ENCODE results near the gene SLC16A3. TPM values are rescaled to one million over a fixed set of nuclear protein-coding genes. Genes with fewer than 3 reads are reported as not detected.
A peak's percentile ranks its signal among the peaks of the same experiment; 100 is the strongest.

Gene SLC16A3
- total and polyA plus RNA-seq, 12 donors = 2.7 to 58.6 (median 32.7) TPM

GRCh38 chr17:82272495-82273326, 43.9 kb downstream of the SLC16A3 start:
- intact Hi-C loops (cut with DNase I) = no loop called here
- Histone ChIP-seq H3K4me3 (peak overlapping the region; percentile 39 to 99 (median 74)), H3K9me3 (replicated peaks in 1 of 3) (no peaks in the 10 kb centered on the region), H3K27me3 (no peaks in the 10 kb centered on the region), H3K4me1 (replicated peaks in 1 of 2) (peaks cover 39 to 60% of the 10 kb centered on the region in 2 donors), H3K27ac (peak overlapping the region; percentile 93 to 100 (median 97)), H3K36me3 (replicated peaks in 1 of 2) (peaks cover 0 to 18% of the 10 kb centered on the region in 2 donors)
- no peak for TF ChIP-seq CTCF (IDR thresholded peaks at IDR 0.05)
- no peak for TF ChIP-seq POLR2A (IDR thresholded peaks at IDR 0.05)
- DNase-seq = peak in 6 of 7 donors; percentile 40 to 71 (median 54)
- WGBS, 4 donors = 0 to 2% (median 0%) methylated on average over 7 to 54 of the region's 57 CpGs

- Histone ChIP-seq H3K27me3 (no peaks in the 10 kb centered on the region), H3K27ac (peak within 1 kb of the TSS; percentile 93 to 100 (median 97)), H3K4me1 (replicated peaks in 1 of 2) (peaks cover 31 to 52% of the 10 kb centered on the region in 2 donors), H3K4me3 (peak within 1 kb of the TSS; percentile 39 to 99 (median 74)), H3K9me3 (replicated peaks in 1 of 3) (no peaks in the 10 kb centered on the region), H3K36me3 (replicated peaks in 1 of 2) (peaks cover 0 to 18% of the 10 kb centered on the region in 2 donors)
- DNase-seq = peak; percentile 85 to 95 (median 92)
- TF ChIP-seq POLR2A (IDR thresholded peaks at IDR 0.05) (peak; percentile 88 to 95), CTCF (IDR thresholded peaks at IDR 0.05) (no peak)
- WGBS, 4 donors = 1 to 14% (median 5%) methylated on average over 13 to 80 of the region's 80 CpGs
- intact Hi-C loops (cut with DNase I) = no loop called here
Measured at GRCh38 chr17:82273327-82274133, 44.7 kb downstream of the SLC16A3 start, which contains the start of gene CSNK1D. CSNK1D (minus strand) TSS chr17:82273700; CDS start chr17:82273381, 319 bp downstream.

- peaks cover 26 to 43% of the 10 kb centered on the region in 2 donors for H3K4me1 ChIP-seq (replicated peaks in 1 of 2)
- peak overlapping the region in 2 of 5 donors; percentile 97 for H3K27ac ChIP-seq
- H3K27me3 ChIP-seq = no peaks in the 10 kb centered on the region
- H3K4me3 ChIP-seq = peak overlapping the region in 1 of 4 donors; percentile 85
- WGBS, 4 donors = 67 to 74% (median 71%) methylated on average over 16 to 27 of the region's 27 CpGs
- peaks cover 0 to 18% of the 10 kb centered on the region in 2 donors for H3K36me3 ChIP-seq (replicated peaks in 1 of 2)
- H3K9me3 ChIP-seq (replicated peaks in 1 of 3) = no peaks in the 10 kb centered on the region
- TF ChIP-seq POLR2A (IDR thresholded peaks at IDR 0.05) (no peak), CTCF (IDR thresholded peaks at IDR 0.05) (no peak)
- intact Hi-C loops (cut with DNase I) = no loop called here
- DNase-seq = no peak
Measured at GRCh38 chr17:82274134-82275020, 45.5 kb downstream of the SLC16A3 start.

Measured in adrenal gland (tissue), 12 donors.